GM21737 (cell line): ENCODE results near the gene KNG1.
"Not testable (repeated sequence)": the region's sequence is repeated elsewhere in the genome, so short reads cannot be mapped to it uniquely, and the experiment has no call there.

Experiments used
- ATAC-seq: cut with Tn5 transposase; IDR thresholded peaks from one replicate; pipeline ENCODE4 v1.9.1; 2021; ENCODE audit warnings: mild to moderate bottlenecking, moderate library complexity; ENCODE audit not compliant: unreplicated experiment

Gene KNG1

DNA sequence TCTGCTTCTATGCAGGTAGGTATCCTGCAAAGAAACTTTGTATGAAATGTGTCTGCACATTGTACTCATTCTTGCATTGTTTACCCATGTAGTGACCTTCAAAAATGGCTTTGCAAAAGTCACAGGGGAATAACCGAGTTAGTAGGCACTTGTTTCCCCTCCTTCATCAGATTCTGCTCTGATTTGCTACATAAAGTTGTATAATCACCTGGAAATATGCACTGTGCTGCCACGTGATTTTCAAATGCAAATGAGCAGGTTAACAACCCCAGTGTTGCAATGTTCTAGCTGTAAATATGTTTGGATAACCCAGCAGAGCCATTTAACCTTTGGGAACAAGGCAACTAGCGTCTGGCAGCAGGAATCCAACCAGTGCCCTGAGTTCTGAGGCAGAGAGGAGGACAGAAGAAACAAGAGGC lies at the start of gene KNG1:
KNG1 (plus strand) TSS at position 321 of the 419 bp plus-strand sequence. CDS start 184 bp downstream, outside the sequence.
- ATAC-seq: no peak

DNA sequence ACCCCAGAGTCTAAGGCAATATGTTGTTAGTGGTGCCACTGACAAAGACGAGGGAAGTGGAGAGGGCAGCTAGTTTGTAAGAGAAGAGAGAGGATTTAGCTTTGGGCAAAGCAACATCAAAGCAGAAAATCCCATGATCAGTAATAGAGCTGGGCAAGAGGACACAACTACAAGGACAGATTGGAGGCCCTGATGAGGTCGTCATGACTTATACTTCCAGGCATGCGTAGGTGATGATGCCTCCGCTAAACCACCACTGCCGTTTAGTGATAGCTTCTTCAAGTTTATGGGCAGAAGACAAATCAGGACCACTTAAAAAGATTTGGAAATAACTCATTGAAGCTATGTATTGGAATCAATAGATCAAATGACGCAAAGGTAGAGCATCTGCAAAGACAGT lies 48.7 kb upstream of the KNG1 start:
- ATAC-seq: no peak

DNA sequence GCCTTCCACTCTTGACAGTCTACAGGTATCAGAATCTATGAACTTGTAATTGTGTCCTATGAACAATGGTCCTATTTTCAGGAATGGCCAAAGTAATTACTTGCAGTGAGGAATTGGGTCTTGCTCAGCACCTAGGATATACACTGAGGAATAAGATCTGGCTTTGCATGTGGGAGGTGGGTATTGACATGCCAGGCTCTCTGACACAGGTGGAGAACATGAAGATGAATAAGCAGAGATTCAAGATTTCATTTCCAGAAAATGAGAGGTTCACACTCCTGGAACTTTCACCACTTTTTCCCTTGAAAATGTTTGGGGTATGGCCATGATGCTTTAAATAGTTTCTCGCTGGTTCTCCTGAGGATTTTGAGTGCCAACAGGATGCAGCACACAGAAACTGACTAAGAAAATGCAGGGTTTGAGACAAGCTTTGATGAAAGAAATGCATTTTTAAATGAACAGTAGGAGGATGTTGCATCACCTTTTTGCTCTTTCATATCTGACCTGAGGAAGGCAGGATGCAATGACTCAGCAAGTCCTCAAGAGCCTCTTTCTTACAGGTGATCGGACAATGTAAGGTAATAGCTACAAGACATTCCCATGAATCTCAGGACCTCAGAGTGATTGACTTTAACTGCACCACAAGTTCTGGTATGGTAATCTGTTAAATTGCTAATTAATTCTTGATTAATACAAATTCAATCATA lies 47.6 kb upstream of the KNG1 start:
- no peak for ATAC-seq

DNA sequence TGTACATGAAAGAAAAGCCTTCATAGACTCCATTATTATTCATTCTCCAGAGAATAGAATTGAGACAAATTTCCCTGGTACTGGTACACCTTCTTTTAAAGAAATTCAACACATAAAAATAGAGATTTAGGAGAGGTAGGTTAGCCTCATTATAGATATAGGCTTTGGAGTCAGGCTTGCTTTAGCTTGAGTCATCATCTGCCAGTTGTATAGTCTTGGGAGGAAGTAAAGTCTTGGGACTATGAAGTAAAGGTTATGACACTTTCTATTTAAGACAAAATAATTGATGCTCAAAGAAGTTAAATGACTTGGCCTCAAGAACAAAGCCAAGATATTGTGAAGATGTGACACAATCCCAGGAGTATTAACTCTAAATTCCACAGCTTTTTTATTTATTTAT lies 47.0 kb upstream of the KNG1 start:
- ATAC-seq: no peak

DNA sequence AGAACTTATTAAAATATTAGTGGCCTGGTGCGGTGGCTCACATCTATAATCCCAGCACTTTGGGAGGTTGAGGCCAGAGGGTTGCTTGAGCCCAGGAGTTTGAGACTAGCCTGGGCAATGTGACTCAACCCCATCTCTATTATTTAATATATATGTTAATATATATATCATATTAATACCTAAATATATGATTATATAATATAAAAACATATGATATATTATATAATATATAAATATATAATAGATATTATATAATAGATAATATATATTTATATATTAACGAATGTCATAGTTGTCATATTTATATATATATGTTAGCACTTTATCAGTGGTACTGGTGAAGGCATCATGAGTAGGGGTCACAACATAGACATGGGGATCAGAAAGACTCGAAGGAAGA lies 46.1 kb upstream of the KNG1 start:
- ATAC-seq: no peak

DNA sequence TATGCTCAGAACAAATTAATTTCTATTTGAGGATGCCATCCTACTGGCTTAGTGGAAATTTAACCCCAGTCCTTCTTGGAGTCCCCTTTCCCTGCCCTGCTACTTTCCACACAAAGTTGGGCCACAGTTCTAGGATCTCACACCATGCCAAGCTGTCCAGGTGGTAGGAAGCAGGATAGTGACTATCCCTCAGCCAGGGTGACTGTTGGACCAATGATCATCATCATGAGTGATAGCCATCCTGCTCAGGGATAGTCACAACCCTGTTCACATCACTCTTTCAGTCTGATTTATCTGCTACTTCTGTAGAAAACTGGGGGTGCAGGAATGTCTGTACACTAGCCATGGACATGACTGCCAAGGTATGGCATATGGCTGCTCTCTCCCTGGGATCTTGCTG lies 38.6 kb upstream of the KNG1 start:
- no peak for ATAC-seq

DNA sequence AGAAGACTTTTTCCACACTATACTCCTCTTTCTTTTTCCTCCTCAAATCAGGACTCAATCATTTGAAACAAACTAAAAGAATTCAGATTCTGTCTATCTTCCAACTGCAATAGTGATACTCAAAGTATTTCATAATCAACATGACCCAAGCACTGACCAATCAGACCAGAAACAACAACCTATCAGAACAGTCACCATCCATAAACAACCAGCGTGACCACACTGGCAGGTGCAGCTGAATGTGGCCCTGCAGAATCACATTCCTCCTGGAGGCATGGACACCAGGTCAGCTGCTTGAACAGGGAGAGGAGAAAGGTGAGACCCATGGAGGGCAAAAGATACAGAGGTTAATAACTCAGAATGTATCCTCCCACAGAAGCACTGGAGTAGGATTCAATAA lies 38.0 kb upstream of the KNG1 start:
- no peak for ATAC-seq

DNA sequence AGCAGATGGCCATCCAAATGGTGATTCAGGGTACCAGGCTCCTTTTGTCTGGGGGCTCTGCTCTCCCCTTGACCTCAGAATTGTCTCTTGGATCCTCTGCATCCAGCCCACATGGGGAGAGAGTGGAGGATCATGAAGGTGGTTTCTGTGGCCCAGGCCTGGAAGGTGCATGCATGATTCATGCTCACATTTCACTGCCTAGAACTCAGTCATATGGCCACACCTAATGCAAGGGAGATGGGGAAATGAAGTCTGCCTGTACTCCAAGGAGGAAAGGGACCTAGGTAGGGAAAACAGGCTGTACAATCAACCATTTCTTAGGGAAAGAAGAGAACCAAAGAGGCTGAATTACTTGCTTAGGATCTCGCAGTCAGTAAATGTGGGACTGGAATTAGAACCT lies 36.3 kb upstream of the KNG1 start:
- no peak for ATAC-seq

DNA sequence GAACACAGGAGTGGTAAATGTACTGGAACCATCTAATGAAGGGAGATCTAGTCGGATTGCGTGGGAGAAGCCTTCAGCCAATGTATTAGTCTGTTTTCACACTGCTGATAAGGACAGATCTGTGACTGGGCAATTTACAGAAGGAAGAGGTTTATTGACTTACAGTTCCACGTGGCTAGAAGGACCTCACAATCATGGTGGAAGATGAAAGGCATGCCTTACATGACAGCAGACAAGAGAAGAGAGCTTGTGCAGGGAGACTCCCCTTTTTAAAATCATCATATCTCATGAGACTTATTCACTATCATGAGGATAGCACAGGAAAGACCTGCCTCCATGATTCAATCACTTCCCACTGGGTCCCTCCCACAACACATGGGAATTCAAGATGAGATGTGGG lies 34.3 kb upstream of the KNG1 start:
- no peak for ATAC-seq

DNA sequence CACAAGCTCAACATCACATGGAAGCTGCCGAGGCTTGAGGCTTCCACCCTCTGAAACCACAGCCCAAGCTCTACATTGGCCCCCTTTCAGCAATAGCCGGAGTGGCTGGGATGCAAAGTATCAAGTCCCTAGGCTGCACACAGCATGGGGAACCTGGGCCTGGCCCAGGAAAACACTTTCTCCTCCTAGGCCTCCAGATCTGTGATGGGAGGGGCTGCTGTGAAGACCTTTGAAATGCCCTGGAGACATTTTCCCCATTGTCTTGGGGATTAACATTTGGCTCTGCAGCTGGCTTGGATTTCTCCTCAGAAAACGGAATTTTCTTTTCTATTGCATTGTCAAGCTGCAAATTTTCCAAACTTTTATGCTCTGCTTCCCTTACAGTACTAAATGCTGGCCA lies 33.2 kb upstream of the KNG1 start:
- ATAC-seq: no peak

DNA sequence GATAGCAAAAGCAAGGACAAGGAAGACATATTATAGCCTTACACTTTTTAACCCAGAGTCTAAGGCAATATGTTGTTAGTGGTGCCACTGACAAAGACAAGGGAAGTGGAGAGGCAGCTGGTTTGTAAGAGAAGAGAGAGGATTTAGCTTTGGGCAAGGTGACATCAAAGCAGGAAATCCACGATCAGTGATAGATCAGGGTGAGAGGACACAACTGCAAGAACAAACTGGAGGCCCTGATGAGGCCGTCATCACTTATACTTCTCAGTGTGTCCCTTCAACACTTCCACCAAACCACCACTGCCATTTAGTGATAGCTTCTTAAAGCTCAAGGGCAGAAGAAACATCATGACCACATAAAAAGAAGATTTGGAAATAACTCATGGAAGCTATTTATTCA lies 30.7 kb upstream of the KNG1 start:
- ATAC-seq: not testable (repeated sequence)

DNA sequence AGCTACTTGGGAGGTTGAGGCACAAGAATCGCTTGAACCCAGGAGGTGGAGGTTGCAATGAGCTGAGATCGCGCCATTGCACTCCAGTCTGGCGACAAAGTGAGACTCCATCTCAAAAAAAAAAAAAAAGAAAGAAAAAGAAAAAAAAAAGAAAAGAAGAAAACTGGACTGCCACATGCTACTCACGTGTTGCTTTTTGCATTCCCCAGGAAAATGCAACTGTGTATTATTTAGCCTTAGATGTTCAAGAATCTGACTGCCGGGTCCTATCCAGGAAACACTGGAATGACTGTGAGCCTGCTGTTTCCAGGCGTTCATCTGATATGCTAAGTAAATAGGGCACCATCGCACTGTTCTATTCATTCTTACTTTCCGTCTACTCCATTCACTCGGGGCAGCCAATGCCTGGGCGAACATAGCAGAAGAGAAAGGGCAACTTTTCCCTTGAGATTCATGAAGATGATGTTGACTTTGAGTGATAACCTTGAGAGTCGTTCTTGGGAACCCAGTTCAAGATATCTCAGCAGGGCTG lies 30.0 kb upstream of the KNG1 start:
- no peak for ATAC-seq

DNA sequence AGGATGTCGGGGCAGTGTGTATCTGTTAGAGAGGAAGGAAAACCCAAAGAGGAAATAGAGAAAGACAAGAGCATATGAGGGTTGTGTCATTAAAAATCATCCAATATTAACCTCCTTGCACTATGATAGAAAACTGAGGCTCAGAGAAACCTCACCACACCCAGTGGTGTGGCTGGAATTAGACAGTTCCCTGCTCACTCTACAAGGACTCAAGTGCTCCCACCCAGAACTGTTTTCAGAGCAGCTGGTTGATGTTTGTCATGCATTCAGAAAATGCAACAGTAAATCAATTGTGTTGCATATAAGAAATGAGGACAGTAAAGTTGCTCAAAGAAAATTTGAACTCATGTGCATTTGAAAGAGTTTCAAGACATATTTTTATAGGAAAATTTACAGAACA lies 26.9 kb upstream of the KNG1 start:
- not testable (repeated sequence) for ATAC-seq

DNA sequence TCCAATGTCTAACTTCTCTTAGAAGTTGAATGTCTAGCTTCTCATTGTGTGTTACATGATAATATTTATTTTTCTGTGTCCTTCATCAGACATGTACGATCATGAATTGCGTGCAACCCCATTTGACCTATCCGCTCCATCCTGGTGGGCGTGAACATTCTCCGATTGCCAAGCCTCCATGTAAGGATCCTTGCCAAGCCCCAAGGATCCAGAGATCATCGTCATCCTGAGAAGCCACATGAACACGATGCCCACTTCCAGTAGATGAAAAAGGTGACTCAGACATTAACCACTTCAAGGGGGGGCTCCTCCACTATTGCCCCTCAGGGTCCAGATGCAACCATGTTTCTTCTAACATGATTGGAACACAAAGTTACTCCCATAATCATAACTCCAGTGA lies 25.5 kb upstream of the KNG1 start:
- ATAC-seq: no peak

DNA sequence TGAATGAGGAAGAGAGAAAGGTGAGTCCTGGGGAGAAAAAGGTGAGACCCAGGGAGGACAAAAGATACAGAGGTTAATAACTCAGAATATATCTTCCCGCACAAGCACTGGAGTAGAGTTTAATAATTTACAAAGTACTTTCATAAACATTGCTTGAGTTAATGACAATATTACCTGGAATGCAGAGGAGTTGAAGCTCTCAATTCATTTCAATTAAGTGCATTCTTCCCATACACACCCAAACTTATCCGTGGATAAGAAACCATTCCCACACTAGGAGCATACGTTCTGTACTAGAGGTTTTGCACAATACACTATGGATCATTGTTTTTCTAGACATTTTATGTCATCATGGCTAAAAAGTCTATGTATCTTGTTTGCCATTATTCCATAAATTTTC lies 23.3 kb upstream of the KNG1 start:
- no peak for ATAC-seq

DNA sequence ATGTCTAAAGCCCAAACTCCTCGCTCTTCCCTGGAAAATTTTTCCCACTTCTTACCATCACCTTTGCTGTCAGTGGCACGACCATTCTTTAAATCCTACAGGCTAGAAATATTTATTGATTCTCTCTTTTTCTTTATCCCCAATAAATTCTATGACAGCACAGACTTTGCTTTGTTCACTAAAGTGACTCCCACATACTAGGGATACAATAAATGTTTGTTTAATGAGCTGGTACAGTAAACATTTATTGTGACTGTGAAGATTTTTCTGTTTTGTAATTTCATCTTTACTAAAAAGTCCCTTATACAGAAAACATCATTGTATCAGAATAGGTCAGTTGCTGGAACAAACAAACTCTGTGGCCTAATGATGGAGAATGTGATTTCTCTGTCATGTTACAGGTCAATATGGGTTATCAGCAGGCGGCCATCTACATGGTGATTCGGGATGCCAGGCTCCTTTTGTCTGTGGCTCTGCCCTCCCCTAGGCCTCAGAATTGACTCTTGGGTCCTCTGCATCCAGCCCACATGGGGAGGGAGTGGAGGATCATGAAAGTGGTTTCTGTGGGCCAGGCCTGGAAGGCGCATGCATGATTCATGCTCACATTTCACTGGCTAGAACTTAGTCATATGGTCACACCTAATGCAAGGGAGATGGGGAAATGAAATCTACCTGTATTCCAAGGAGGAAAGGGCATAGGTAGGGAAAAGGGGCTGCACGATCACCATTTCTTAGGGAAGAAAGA lies 22.7 kb upstream of the KNG1 start:
- no peak for ATAC-seq

DNA sequence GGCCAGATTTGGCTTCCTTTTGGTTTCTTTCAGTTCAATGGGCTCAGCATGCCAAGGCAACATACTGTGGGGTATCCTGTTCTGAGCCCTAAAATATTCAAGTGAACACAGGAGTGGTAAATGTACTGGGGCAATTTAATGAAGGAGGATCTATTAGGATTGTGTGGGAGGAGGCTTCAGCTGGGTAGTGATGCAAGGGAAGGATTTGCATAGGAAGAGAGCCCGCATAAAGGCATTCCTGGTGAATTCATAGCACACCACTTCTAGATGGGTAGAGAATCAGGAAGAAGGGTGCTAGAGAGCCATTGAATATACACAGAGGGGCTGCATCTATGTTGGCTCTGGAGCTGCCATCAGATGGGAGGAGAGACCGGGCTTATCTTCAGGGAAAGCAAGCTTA lies 20.6 kb upstream of the KNG1 start:
- no peak for ATAC-seq

DNA sequence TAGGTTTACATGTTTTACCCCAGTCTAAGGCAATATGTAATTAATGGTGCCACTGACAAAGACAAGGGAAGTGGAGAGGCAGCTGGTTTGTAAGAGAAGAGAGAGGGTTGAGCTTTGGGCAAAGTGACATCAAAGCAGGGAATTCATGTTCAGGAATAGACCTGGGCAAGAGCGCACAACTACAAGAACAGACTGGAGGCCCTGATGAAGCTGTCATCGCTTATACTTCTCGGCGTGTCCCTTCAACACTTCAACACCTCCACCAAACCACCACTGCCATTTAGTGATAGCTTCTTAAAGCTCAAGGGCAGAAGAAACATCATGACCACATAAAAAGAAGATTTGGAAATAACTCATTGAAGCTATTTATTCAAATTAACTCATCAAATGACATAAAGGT lies 19.6 kb upstream of the KNG1 start:
- ATAC-seq: no peak

DNA sequence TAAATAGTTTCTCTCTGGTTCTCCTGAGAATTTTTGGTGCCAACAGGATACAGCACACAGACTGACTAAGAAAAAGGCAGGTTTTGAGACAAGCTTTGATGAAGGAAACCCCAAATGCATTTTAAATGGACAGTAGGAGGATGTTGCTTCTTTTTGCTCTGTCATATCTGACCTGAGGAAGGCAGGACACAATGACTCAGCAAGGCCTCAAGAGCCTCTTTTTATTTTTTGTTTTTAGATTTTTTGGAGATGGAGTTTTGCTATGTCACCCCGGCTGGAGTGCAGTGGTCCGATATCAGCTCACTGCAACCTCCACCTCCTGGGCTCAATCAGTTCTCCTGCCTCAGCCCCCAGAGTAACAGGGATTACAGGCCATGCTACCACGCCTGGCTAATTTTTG lies 16.9 kb upstream of the KNG1 start:
- no peak for ATAC-seq

DNA sequence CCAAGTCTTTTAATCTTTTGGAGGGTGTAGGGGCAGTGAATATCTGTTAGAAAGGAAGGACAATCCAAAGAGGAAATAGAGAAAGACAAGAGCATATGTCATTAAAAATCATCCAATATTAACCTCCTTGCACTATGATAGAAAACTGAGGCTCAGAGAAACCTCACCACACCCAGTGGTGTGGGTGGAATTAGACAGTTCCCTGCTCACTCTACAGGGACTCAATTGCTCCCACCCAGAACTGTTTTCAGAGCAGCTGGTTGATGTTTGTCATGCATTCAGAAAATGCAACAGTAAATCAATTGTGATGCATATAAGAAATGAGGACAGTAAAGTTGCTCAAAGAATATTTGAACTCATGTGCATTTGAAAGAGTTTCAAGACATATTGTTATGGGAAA lies 14.7 kb upstream of the KNG1 start:
- ATAC-seq: not testable (repeated sequence)

DNA sequence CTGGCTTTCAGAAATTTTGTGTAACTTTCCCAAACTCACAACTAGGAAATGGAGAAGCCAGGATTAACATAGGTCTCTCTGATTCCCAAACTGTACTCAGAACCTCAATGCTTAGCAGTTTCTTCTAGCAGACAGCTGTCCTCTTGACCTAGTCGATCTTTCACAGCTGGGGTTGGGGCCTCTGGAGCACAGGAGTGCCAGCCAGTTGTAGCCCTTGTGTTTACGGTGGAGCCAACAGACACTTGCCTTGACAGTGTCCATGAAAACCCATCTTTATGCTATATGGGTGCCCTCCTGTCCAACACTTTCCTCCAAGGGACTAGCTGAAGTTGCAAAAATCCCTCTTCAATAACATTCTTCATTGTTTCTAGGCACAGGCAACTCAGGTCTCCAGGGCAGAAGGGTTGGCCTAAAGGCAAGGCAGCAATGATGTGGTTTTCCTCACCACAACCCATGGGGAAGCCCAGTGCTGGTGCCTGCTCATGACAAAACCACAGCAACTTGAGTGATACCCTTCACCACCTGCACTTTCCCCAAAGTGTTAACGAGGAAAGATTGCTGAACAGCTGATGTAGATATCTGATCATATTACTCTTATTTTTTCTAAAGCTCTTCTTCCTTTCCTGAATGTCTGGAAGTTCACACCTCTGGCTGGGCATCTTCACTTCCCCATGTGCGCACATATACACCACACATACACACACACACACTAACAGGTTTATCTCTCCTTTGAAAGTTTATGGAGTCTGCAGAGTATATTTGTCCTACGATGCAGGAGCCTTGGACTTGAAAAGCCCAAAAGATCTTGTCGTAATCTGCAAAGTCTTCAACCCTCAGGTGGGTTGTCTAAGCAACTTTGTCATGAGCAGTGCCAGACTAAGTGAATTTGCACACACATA lies 11.0 kb upstream of the KNG1 start:
- no peak for ATAC-seq
